ACC112 (cell line): ENCODE data around the gene KASH5.

ENCODE experiments used
- H2AFZ ChIP-seq: fragments of 200-600 bp; sonication (generic); one replicate; pipeline ENCODE4 v1.6.0; 2017; ENCODE audit warnings: antibody characterized with exemption, low read length; ENCODE audit not compliant: unreplicated experiment
- H3K27ac ChIP-seq: fragments of 200-600 bp; sonication (generic); 2 replicates; pipeline ENCODE4 v1.5.1; 2014; ENCODE audit warnings: low read depth, mild to moderate bottlenecking, antibody characterized with exemption, low read length, moderate library complexity
- H3K27me3 ChIP-seq: fragments of 200-600 bp; sonication (generic); 2 replicates; pipeline ENCODE4 v1.6.1; 2014; ENCODE audit warnings: mild to moderate bottlenecking, antibody characterized with exemption, low read length, moderate library complexity, mixed read lengths; ENCODE audit not compliant: insufficient read depth
- H3K36me3 ChIP-seq: fragments of 200-600 bp; sonication (generic); 2 replicates; pipeline ENCODE4 v1.6.1; 2016; ENCODE audit warnings: mild to moderate bottlenecking, antibody characterized with exemption, low read length, moderate library complexity, mixed read lengths; ENCODE audit not compliant: insufficient read depth
- H3K4me1 ChIP-seq: fragments of 200-600 bp; sonication (generic); one replicate; pipeline ENCODE4 v1.6.1; 2016; ENCODE audit warnings: low read length, mixed read lengths; ENCODE audit not compliant: insufficient read depth, unreplicated experiment, control insufficient read depth
- H3K4me3 ChIP-seq: fragments of 200-600 bp; sonication (generic); 2 replicates; pipeline ENCODE4 v1.5.1; 2014; ENCODE audit warnings: mild to moderate bottlenecking, low read depth, low read length
- H3K79me2 ChIP-seq: fragments of 200-600 bp; sonication (generic); one replicate; pipeline ENCODE4 v1.6.0; 2016; ENCODE audit warnings: low read length; ENCODE audit not compliant: control insufficient read depth, unreplicated experiment, insufficient read depth

The KASH5 gene, protein sequence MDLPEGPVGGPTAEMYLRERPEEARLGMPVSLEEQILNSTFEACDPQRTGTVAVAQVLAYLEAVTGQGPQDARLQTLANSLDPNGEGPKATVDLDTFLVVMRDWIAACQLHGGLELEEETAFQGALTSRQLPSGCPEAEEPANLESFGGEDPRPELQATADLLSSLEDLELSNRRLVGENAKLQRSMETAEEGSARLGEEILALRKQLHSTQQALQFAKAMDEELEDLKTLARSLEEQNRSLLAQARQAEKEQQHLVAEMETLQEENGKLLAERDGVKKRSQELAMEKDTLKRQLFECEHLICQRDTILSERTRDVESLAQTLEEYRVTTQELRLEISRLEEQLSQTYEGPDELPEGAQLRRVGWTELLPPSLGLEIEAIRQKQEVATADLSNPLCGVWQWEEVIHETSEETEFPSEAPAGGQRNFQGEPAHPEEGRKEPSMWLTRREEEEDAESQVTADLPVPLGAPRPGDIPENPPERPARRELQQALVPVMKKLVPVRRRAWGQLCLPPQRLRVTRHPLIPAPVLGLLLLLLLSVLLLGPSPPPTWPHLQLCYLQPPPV

GRCh38 chr19:49387936-49388372 is at the start of gene KASH5:
KASH5 (plus strand) TSS chr19:49388249; CDS start chr19:49390884, 2,635 bp downstream.
- Histone ChIP-seq H2AFZ (no peak within 1 kb of the TSS), H3K27ac (no peak within 1 kb of the TSS), H3K27me3 (no peaks in the 10 kb centered on the region), H3K36me3 (no peaks in the 10 kb centered on the region), H3K4me3 (no peak within 1 kb of the TSS), H3K79me2 (no peaks in the 10 kb centered on the region), H3K4me1 (no peaks in the 10 kb centered on the region)

- Histone ChIP-seq H2AFZ (no peak overlapping the region), H3K4me3 (peak overlapping the region; percentile 72), H3K27me3 (no peaks in the 10 kb centered on the region), H3K36me3 (no peaks in the 10 kb centered on the region), H3K79me2 (no peaks in the 10 kb centered on the region), H3K27ac (no peak overlapping the region), H3K4me1 (peaks cover 3% of the 10 kb centered on the region)
These were observed 49.3 kb upstream of the KASH5 start for GRCh38 chr19:49338691-49339300.

- H3K4me1 ChIP-seq: peaks cover 3% of the 10 kb centered on the region
- H3K79me2 ChIP-seq: no peaks in the 10 kb centered on the region
- H3K4me3 ChIP-seq: peak overlapping the region; percentile 72
- no peak overlapping the region for H2AFZ ChIP-seq
- 0 out of 2 replicates have a peak overlapping the region, but pooled peaks have one; percentile 18 for H3K27ac ChIP-seq
- no peaks in the 10 kb centered on the region for H3K36me3 ChIP-seq
- no peaks in the 10 kb centered on the region for H3K27me3 ChIP-seq
These were observed 48.6 kb upstream of the KASH5 start for GRCh38 chr19:49339301-49340068.

GRCh38 chr19:49340069-49340864 is 47.8 kb upstream of the KASH5 start:
- H3K36me3 ChIP-seq: no peaks in the 10 kb centered on the region
- peak overlapping the region; percentile 29; the same call in 1 of the 2 replicates for H3K27ac ChIP-seq
- peak overlapping the region; percentile 72 for H3K4me3 ChIP-seq
- H3K4me1 ChIP-seq: peaks cover 3% of the 10 kb centered on the region
- no peak overlapping the region for H2AFZ ChIP-seq
- no peaks in the 10 kb centered on the region for H3K27me3 ChIP-seq
- no peaks in the 10 kb centered on the region for H3K79me2 ChIP-seq

DNA sequence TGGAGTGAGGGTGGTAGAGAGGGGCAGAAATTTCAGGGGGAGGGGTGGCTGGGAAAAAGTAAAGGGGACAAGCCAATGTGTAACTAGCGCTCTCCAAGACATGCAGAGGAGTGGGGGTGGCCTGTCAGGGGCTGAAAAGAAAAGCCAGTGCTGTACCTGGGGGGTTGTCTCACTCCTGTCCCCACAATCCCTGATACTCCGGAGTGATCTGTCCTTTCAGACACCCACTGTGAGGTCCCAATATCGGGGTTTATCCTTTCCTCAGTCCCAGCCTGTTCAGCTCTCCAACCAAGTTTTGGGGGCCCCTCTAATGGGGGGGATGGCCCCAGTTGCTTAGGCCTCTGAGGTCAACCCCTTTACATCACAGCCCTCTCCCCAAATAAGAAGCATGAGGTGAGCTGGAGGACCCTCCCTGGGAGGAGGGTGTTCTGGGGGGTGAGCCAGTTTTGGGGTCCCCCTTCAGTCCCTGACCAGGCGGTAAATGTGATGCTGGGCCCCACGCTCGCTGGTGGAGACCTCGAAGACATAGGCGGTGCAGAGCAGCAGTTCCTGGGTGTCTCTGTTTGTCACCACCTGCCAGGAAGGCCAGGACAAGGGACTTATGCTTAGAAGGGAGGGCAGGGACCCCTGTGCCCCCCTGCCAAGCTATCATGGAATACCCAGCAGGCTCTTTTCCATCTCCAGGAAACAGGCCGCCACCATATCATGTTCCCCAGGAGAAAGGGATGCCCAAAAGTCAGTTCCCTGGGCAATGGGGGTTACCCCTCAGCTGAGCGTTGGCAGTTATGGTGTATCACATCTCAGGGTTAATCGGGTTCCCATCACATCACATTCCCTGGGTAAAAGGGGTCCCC is 47.0 kb upstream of the KASH5 start:
- no peaks in the 10 kb centered on the region for H3K27me3 ChIP-seq
- no peak overlapping the region for H3K4me3 ChIP-seq
- H3K27ac ChIP-seq: no peak overlapping the region
- no peak overlapping the region for H2AFZ ChIP-seq
- no peaks in the 10 kb centered on the region for H3K36me3 ChIP-seq
- H3K79me2 ChIP-seq: no peaks in the 10 kb centered on the region
- peaks cover 3% of the 10 kb centered on the region for H3K4me1 ChIP-seq

- Histone ChIP-seq H3K4me1 (peaks cover 3% of the 10 kb centered on the region), H2AFZ (no peak overlapping the region), H3K27me3 (no peaks in the 10 kb centered on the region), H3K36me3 (no peaks in the 10 kb centered on the region), H3K79me2 (no peaks in the 10 kb centered on the region), H3K4me3 (no peak overlapping the region), H3K27ac (no peak overlapping the region)
These were observed 45.7 kb upstream of the KASH5 start for GRCh38 chr19:49342291-49342721.

DNA sequence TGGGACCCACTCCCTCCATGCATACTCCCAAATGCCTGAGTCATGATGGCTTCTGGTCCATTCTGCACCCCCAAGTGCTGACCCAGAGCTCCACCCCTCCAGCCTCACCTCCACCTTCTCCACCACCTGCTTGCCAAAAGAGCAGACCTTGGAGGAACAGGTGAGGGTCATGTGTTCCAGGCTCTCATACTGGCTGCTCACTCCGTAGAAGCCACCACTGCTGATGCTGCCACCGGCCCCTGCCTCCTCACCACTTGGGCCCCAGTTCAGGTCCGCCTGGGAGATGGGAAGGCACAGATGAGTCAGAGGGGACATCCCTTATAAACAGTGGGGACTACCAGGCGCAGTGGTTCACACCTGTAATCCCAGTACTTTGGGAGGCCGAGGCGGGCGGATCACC is 44.9 kb upstream of the KASH5 start:
- H3K36me3 ChIP-seq: no peaks in the 10 kb centered on the region
- H3K4me3 ChIP-seq: no peak overlapping the region
- H3K4me1 ChIP-seq: peaks cover 3% of the 10 kb centered on the region

GRCh38 chr19:49344505-49345423 is 43.3 kb upstream of the KASH5 start:
- H3K79me2 ChIP-seq: no peaks in the 10 kb centered on the region
- H3K27ac ChIP-seq: no peak overlapping the region
- no peak overlapping the region for H2AFZ ChIP-seq
- no peak overlapping the region for H3K4me3 ChIP-seq
- H3K4me1 ChIP-seq: peaks cover 3% of the 10 kb centered on the region
- no peaks in the 10 kb centered on the region for H3K27me3 ChIP-seq
- peaks cover under 1% of the 10 kb centered on the region; the same call in 1 of the 2 replicates for H3K36me3 ChIP-seq

More for the DNA sequence above, 44.9 kb upstream of the KASH5 start:
- H3K79me2 ChIP-seq: no peaks in the 10 kb centered on the region
- no peaks in the 10 kb centered on the region for H3K27me3 ChIP-seq
- H2AFZ ChIP-seq: no peak overlapping the region
- no peak overlapping the region for H3K27ac ChIP-seq
